ENCODE measurements around the gene SYCP2.

The SYCP2 gene

GRCh38 chr20:59942245-59942644 is 8.8 kb upstream of the SYCP2 start:
- no peak for DNase-seq (ENCODE audit: low read depth in 2 of 2)

- peak in 1 of 2 experiments; percentile 90 for DNase-seq (ENCODE audit: low read depth in 2 of 2)
Measured at GRCh38 chr20:59940956-59941294, 7.5 kb upstream of the SYCP2 start.

DNA sequence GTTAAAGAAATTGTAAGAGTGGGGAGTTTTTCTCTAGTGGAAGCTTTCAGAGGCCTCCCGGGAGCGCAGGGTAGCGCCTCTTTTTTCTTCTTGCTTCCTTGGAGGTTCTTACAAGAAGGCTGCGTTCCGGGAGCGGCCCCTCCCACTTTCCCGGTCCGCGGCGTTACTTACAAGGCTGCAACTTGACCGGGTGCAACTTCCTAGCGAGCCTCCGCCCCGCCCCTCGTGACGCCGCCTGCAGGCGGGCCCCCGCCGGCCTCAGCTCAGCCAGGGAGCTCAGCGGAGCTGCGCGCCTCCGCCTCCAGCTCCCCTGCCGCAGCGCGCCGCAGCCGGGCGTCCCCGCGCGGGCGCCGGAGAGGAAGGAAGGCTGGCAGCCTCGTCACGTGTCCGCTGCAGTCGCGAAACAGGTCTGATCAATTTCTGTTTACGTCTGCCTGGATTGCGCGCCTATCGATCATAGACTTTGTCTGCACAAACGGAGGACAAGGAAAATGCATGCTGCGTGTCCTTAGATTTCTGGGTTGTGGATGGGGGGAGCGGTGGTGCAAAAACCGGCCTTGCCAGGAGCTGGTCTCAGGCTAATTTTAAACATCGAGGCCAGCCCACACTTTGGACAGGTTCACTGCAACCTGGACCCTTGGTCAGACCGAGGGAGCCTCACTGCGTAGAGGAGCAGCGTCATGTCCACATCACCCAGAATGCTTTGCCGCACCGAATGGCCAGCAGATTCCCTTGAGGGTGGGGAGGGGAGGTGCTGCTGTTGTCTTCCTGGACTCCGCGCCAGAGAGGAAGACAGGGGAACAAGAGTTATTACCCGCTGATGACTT is 6.9 kb upstream of the SYCP2 start, which contains the start of the genes FAM217B and PPP1R3D:
Gene FAM217B (plus strand): TSS at position 261 of the 827 bp plus-strand sequence. CDS start 3,555 bp downstream, outside the sequence.
Gene PPP1R3D (minus strand): TSS at position 177 of the 827 bp plus-strand sequence. CDS start 374 bp downstream, outside the sequence.
- DNase-seq (ENCODE audit: low read depth in 2 of 2): peak; percentile 91 to 92

DNA sequence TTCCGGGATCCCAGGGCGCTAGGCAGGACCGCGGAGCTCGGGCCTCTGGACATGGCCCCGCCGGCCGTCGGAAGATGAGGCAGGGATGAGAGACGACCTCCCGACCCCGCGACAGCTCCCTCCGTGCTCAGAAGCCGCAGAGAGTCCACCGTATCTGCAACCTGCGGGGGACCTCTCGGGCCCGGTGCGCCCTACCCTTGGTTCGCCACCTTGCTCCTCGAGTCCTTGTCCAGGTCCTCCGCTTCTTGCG is 6.4 kb upstream of the SYCP2 start:
- no peak for DNase-seq (ENCODE audit: low read depth in 2 of 2)

DNA sequence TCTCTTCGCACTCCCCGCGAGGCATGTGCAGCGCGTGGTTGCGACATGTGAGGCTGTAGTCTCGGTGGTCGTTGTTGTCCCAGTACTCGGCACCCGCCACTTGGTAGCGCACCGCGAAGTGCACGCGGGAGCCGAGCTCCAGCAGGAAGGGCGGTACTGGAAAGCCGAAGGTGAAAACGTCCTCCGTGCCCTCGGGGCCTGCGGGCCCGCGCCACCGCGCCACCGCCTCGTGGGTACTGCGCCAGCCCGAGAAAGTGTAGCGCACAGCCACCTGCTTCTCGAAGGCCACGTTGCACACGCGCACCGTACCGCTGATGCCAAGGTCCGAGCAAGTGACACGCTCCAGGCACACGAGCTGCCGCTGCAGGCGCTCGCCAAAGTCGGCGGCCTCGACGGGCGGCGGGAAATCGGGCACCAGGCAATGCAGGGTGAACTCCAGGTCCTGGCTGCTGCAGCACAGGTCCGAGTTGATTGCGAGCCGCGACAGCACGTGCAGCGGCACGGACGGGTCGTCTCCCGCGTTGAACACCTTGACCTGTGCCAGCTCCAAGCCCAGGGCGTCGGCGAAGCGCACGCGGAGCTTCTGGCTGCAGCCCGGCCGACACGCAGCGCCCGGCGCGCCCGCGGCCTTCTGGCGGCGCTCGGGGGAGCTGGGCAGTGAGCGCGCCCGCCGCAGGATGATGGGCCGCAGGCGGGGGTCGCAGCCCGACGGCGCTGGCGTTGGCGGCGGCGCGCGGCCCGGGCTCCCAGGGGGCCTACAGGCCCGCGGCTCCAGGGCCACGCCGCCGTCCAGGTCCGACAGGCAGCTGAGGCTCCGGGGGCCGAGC is 5.8 kb upstream of the SYCP2 start:
- no peak for DNase-seq (ENCODE audit: low read depth in 2 of 2)

DNA sequence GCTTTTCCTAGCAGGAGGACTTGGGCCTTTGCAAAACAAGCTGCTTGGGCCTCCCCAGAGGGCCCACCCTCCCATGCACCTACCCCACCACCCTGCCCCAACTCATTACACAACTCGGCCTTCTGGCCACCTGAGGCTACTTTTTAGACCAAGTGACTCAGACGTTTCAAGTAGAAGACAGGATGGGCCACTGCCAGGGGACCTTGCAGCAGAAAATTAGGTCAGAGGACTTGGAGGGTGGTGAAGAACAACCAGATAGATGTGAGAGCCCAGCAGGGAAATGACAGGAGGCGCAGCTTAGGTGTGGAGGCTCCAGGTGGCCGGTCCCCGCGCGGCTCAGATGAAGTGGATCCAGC is 5.2 kb upstream of the SYCP2 start:
- no peak for DNase-seq (ENCODE audit: low read depth in 2 of 2)

- peak in 1 of 2 experiments; percentile 29 for DNase-seq (ENCODE audit: low read depth in 2 of 2)
Measured at GRCh38 chr20:59938221-59938620, 4.8 kb upstream of the SYCP2 start.

DNA sequence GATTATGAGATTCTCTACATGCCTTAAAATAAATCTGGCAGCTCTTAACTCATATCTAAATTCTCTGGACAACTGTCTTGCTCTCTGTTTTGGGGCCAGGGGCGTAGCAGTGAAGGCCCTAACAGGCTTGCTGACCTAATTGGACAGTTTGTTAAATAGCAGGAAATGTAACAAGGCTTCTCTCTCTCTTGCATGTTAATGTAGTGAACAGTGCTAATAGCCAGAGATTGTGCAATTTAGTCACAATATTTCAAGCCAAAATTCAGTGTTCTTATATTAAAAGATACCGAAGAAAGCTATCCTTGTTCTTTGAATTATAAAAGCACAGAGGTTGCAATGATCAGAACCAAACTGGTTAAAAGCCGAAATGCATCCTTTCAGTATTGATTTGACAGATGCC is 3.7 kb upstream of the SYCP2 start:
- no peak for DNase-seq (ENCODE audit: low read depth in 2 of 2)

- DNase-seq (ENCODE audit: low read depth in 2 of 2): no peak
Measured at GRCh38 chr20:59936409-59936808, 3.0 kb upstream of the SYCP2 start.

DNA sequence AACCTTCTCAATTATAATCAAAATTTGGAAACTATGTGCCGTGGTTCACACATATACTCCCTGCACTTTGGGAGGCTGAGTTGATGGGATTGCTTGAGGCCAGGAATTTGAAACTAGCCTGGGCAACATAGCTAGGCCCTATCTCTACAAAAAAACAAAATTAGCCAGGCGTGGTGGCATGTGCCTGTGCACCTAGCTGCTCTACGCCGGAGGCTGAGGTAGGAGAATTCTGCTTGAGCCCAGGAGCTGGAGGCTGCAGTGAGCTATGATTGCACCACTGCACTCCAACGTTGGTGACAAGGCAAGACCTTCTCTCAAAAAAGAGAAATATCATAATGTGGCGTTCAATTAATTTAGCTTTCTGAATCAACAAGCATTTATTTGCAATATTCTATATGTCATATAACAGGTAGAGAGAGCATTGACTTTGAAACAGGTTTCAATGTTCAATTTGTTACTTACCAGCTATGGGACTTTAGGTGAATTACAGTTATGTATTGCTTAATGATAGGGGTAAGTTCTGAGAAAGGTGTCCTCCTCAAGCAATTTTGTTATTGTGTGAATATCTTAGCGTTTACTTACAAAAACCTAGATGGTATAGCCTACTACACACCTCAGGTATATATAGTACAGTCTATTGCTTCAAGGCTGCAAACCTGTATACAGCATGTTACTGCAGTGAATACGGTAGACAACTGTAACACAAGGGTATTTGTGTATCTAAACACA is 2.2 kb upstream of the SYCP2 start:
- no peak for DNase-seq (ENCODE audit: low read depth in 2 of 2)

GRCh38 chr20:59933849-59934585 is 580 bp upstream of the SYCP2 start:
- peak; percentile 36 for DNase-seq (ENCODE audit: low read depth in 2 of 2)

GRCh38 chr20:59932616-59933295 is 681 bp downstream of the SYCP2 start:
- DNase-seq (ENCODE audit: low read depth in 2 of 2): no peak

GRCh38 chr20:59931511-59932312 is 1.7 kb downstream of the SYCP2 start:
- no peak for DNase-seq (ENCODE audit: low read depth in 2 of 2)

DNA sequence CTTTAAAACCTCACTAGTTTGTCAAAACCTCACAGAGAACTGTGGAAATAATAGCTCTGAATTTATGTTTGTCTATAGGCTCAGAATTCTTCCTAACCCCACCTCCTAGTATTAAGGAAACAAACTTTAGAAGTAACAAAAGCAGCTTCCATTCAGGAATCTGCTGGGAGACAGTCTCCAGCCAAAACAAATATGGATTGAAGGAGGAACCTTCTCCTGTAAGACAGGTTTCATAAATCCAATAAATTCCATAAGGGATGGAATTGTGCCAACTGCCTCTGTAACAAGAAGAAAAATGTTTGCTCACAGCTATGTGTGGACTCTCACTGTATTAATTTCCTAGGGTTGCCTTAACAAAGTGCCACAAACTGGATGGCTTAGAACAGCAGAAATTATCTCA is 7.5 kb downstream of the SYCP2 start:
- no peak for DNase-seq (ENCODE audit: low read depth in 2 of 2)

DNA sequence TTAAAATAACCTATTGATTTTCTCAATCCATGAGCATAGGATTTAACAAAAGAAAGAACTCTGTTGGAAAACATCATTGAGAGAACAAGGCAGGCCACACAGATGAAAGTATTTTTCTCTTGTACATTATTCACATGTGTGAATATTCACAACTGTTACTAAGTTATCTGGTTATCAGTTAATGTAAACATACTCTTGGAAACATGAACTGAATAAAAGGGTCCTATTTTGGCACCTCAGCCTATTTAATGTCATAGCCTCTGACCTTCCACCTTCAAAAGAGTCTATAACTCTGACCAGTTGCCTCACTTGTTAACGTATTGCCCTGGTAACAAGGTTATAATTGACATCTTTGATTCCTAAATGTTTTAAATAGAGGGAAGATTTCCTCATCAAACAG is 8.1 kb downstream of the SYCP2 start:
- DNase-seq (ENCODE audit: low read depth in 2 of 2): no peak

GRCh38 chr20:59923514-59923913 is 9.9 kb downstream of the SYCP2 start:
- DNase-seq (ENCODE audit: low read depth in 2 of 2): no peak

- DNase-seq (ENCODE audit: low read depth in 2 of 2): no peak
Measured at GRCh38 chr20:59920944-59921343, 12.5 kb downstream of the SYCP2 start.

DNA sequence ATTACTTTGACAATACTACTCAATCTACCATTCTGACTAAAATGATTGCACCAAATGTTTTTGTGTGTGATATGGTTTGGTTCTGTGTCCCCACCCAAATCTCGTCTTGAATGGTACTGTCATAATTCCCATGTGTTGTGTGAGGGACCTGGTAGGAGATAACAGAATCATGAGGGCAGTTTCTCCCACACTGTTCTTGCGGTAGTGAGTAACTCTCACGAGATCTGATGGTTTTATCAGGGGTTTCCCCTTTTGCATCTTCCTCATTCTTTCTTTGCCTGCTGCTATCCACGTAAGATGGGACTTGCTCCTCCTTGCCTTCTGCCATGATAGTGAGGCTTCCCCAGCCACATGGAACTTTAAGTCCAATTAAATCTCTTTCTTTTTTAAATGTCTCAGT is 20.8 kb downstream of the SYCP2 start:
- no peak for DNase-seq (ENCODE audit: low read depth in 2 of 2)

- no peak for DNase-seq (ENCODE audit: low read depth in 2 of 2)
Measured at GRCh38 chr20:59911041-59911440, 22.4 kb downstream of the SYCP2 start.

- no peak for DNase-seq (ENCODE audit: low read depth in 2 of 2)
Measured at GRCh38 chr20:59908855-59909254, 24.6 kb downstream of the SYCP2 start.
